HCT116 (cell line): ENCODE data around the gene CAPN10. TPM values are rescaled to one million over a fixed set of nuclear protein-coding genes. Genes with fewer than 3 reads are reported as not detected.

Source experiments
- ATAC-seq: fragments of 200-7000 bp; cut with Tn5 transposase; 2 replicates; pipeline ENCODE4 v1.9.1; 2020; ENCODE audit warnings: mild to moderate bottlenecking, moderate library complexity
- BruUV-seq: library from RNA; stranded (reverse); fragments of 400-500 nt; replicated peaks from 2 replicates; lab custom pipeline; 2021; lab: Mats Ljungman, UMichigan
- CTCF ChIA-PET: fragments of 300-600 bp; sonication (Branson Sonifier 250); formaldehyde crosslinking; loops from one replicate; lab custom pipeline; 2021; ENCODE audit warnings: antibody characterized with exemption; lab: Charles Lee
- POLR2A ChIA-PET: fragments of 300-600, 350-600 bp; sonication (Branson Sonifier 250); formaldehyde crosslinking; loops from one replicate; lab custom pipeline; 2021; ENCODE audit warnings: antibody characterized with exemption; lab: Charles Lee
- RAD21 ChIA-PET, 2 experiments: fragments of 300-600 bp; sonication (Branson Sonifier 250); formaldehyde crosslinking; loops; one replicate each; lab custom pipeline; 2023; ENCODE audit warnings: low total read pairs in 2 of 2; ENCODE audit not compliant: uncharacterized antibody in 2 of 2, unreplicated experiment in 2 of 2, low non-redundant PET in 1 of 2; lab: Charles Lee
- DNase-seq: peaks from one replicate; pipeline ENCODE4 v3.0.0-alpha.2; 2010; ENCODE audit warnings: low read depth, low spot score
- H2AFZ ChIP-seq: fragments of 200-600 bp; shearing (Covaris generic), sonication (generic); 2 replicates; pipeline ENCODE4 v1.6.1; 2017; ENCODE audit warnings: low read depth, mixed run types, mixed read lengths, antibody characterized with exemption, low read length; ENCODE audit not compliant: poor library complexity, severe bottlenecking
- H3K27ac ChIP-seq: 2 replicates; pipeline ENCODE4 v1.5.1; 2012; ENCODE audit warnings: low read depth, low read length
- H3K27me3 ChIP-seq: fragments of 200-600 bp; sonication (generic); 2 replicates; pipeline ENCODE4 v1.6.1; 2016; ENCODE audit warnings: mixed run types, low read length, mixed read lengths; ENCODE audit not compliant: insufficient read depth
- H3K36me3 ChIP-seq, 2 experiments: fragments of 200-500 bp in 1 of 2; fragments of 200-600 bp in 1 of 2; sonication (Bioruptor generic) in 1 of 2; sonication (generic) in 1 of 2; 2 replicates each; pipeline versions ENCODE4 v1.5.1 to v1.6.1; 2014 to 2016; ENCODE audit warnings: low read length in 2 of 2, inconsistent platforms in 1 of 2, mixed read lengths in 1 of 2, mixed run types in 1 of 2; ENCODE audit not compliant: insufficient read depth in 2 of 2, control insufficient read depth in 1 of 2
- H3K4me1 ChIP-seq, 2 experiments: fragments of 200-600 bp in 1 of 2; sonication (generic) in 1 of 2; 2 replicates each; pipeline versions ENCODE4 v1.5.1 to v1.6.1; 2012 to 2017; ENCODE audit warnings: low read length in 2 of 2, inconsistent platforms in 1 of 2, mild to moderate bottlenecking in 1 of 2, mixed read lengths in 1 of 2, mixed run types in 1 of 2, moderate library complexity in 1 of 2; ENCODE audit not compliant: insufficient read depth in 2 of 2, control insufficient read depth in 1 of 2
- H3K4me2 ChIP-seq: fragments of 200-600 bp; sonication (generic); 2 replicates; pipeline ENCODE4 v1.6.1; 2017; ENCODE audit warnings: mixed run types, low read length, mixed read lengths
- H3K4me3 ChIP-seq, 2 experiments: fragments of 200-600 bp in 1 of 2; sonication (generic) in 1 of 2; replicated peaks in 1 of 2; 2 replicates each; pipeline ENCODE4 v1.5.1; 2011 to 2016; ENCODE audit warnings: low read length in 2 of 2, control low read depth in 1 of 2, low read depth in 1 of 2, mild to moderate bottlenecking in 1 of 2, mixed read lengths in 1 of 2, mixed run types in 1 of 2
- H3K79me2 ChIP-seq: fragments of 200-600 bp; sonication (generic); 2 replicates; pipeline ENCODE4 v1.6.1; 2017; ENCODE audit warnings: mild to moderate bottlenecking, mixed run types, low read length, moderate library complexity, mixed read lengths; ENCODE audit not compliant: insufficient read depth
- H3K9ac ChIP-seq: fragments of 200-600 bp; sonication (generic); 2 replicates; pipeline ENCODE4 v1.6.1; 2016; ENCODE audit warnings: low read length, mixed read lengths
- H3K9me2 ChIP-seq: fragments of 200-600 bp; sonication (generic), shearing (Covaris generic); 2 replicates; pipeline ENCODE4 v1.6.1; 2017; ENCODE audit warnings: mixed run types, mild to moderate bottlenecking, moderate library complexity; ENCODE audit not compliant: insufficient read depth
- H3K9me3 ChIP-seq, 2 experiments: fragments of 200-500 bp in 1 of 2; fragments of 200-600 bp in 1 of 2; sonication (Bioruptor generic) in 1 of 2; sonication (generic) in 1 of 2; 2 replicates each; pipeline ENCODE4 v1.6.1; 2014 to 2017; ENCODE audit warnings: low read length in 2 of 2, mixed read lengths in 2 of 2, inconsistent platforms in 1 of 2, low read depth in 1 of 2, mild to moderate bottlenecking in 1 of 2, mixed run types in 1 of 2, moderate library complexity in 1 of 2; ENCODE audit not compliant: control insufficient read depth in 1 of 2, insufficient read depth in 1 of 2
- H4K20me1 ChIP-seq: fragments of 200-600 bp; sonication (generic), shearing (Covaris generic); 2 replicates; pipeline ENCODE4 v1.6.1; 2017; ENCODE audit warnings: mixed run types, mild to moderate bottlenecking, moderate library complexity; ENCODE audit not compliant: insufficient read depth
- CBX3 ChIP-seq: IDR thresholded peaks from 2 replicates; pipeline ENCODE4 v1.6.1; 2012; ENCODE audit warnings: low read depth
- EZH2 ChIP-seq: fragments of 200-600 bp; sonication (generic); IDR thresholded peaks from 2 replicates; pipeline ENCODE4 v1.6.1; 2017; ENCODE audit warnings: antibody characterized with exemption, mixed run types
- EZH2phosphoT487 ChIP-seq: fragments of 200-600 bp; IDR thresholded peaks from 2 replicates; pipeline ENCODE4 v1.6.1; 2018; ENCODE audit warnings: antibody characterized with exemption, borderline replicate concordance
- JUND ChIP-seq: IDR thresholded peaks from 2 replicates; pipeline ENCODE4 v1.6.1; 2012
- MAX ChIP-seq: IDR thresholded peaks from 2 replicates; pipeline ENCODE4 v1.6.1; 2012
- POLR2A ChIP-seq: IDR thresholded peaks from 2 replicates; pipeline ENCODE4 v1.7.0; 2011; ENCODE audit warnings: borderline replicate concordance; ENCODE audit not compliant: insufficient read depth, insufficient read length; ENCODE audit errors: extremely low read depth
- POLR2AphosphoS5 ChIP-seq: IDR thresholded peaks from 2 replicates; pipeline ENCODE4 v1.6.1; 2011; ENCODE audit warnings: mild to moderate bottlenecking, low read depth, low read length, moderate library complexity
- RAD21 ChIP-seq: IDR thresholded peaks from 2 replicates; pipeline ENCODE4 v1.6.1; 2012; ENCODE audit warnings: low read depth, mild to moderate bottlenecking
- SIN3A ChIP-seq: IDR thresholded peaks from 2 replicates; pipeline ENCODE4 v1.6.1; 2012; ENCODE audit warnings: low read depth
- SP1 ChIP-seq: IDR thresholded peaks from 2 replicates; pipeline ENCODE4 v1.6.1; 2012; ENCODE audit warnings: low read depth
- SRF ChIP-seq: IDR thresholded peaks from 2 replicates; pipeline ENCODE4 v1.6.1; 2012; ENCODE audit warnings: low read depth
- TCF7L2 ChIP-seq: IDR thresholded peaks from 2 replicates; pipeline ENCODE4 v1.7.0; 2011; ENCODE audit warnings: borderline replicate concordance, inconsistent platforms; ENCODE audit not compliant: insufficient read depth, insufficient read length; ENCODE audit errors: extremely low read depth
- ZFX ChIP-seq: fragments of 450-650 bp; IDR thresholded peaks from 2 replicates; pipeline ENCODE4 v1.6.1; 2017
- ZNF274 ChIP-seq: fragments of 200-500 bp; sonication (Bioruptor generic); IDR thresholded peaks from 2 replicates; pipeline ENCODE4 v1.6.1; 2014; ENCODE audit warnings: mild to moderate bottlenecking, low read depth, low read length, inconsistent platforms
- intact Hi-C: fragments of 100-400 bp; cut with micrococcal nuclease; formaldehyde crosslinking; loops from 2 replicates; pipeline ENCODE4 v1.10.0; 2022
- total RNA-seq: library from RNA; stranded (reverse); gene quantifications from one replicate; pipeline ENCODE4 v1.2.1, GENCODE V29; 2021; ENCODE audit not compliant: unreplicated experiment
- TF ChIP-seq, protein P1 (sequence below): IDR thresholded peaks from 2 replicates; pipeline ENCODE4 v1.6.1; 2012; ENCODE audit warnings: low read depth
- TF ChIP-seq, protein P2 (sequence below), 3 experiments: fragments of 200-600 bp in 1 of 3; sonication (generic) in 1 of 3; IDR thresholded peaks in 2 of 3; conservative IDR thresholded peaks in 1 of 3; 2 replicates each; pipeline ENCODE4 v1.5.1; 2012 to 2017; ENCODE audit warnings: low read depth in 2 of 3, low read length in 2 of 3, antibody characterized with exemption in 1 of 3, borderline replicate concordance in 1 of 3, control low read depth in 1 of 3, mild to moderate bottlenecking in 1 of 3, mixed read lengths in 1 of 3, mixed run types in 1 of 3, moderate library complexity in 1 of 3; ENCODE audit not compliant: insufficient read depth in 1 of 3

The CAPN10 gene
- total RNA-seq, 1 experiment from 2014 or later, result 40.7 TPM

- no peaks in the 10 kb centered on the region for H3K9me2 ChIP-seq
- H3K9me3 ChIP-seq, result peaks cover 3 to 6% of the 10 kb centered on the region in 2 experiments; a peak in 2 of 4 replicates
- POLR2A ChIA-PET, result no interaction called here
- ATAC-seq (no peak), DNase-seq (no peak)
- H4K20me1 ChIP-seq, result no peaks in the 10 kb centered on the region
- no peaks in the 10 kb centered on the region for H3K4me1 ChIP-seq
- CTCF ChIA-PET, result no interaction called here
- H3K27me3 ChIP-seq, result no peaks in the 10 kb centered on the region
- no TSS peak for BruUV-seq
- no peak overlapping the region for H3K4me2 ChIP-seq
- no peak overlapping the region for H3K9ac ChIP-seq
- intact Hi-C loops, result no loop called here
- H3K27ac ChIP-seq, result no peak overlapping the region
- no peaks in the 10 kb centered on the region for H3K79me2 ChIP-seq
- RAD21 ChIA-PET, result no interaction called here
- no peak overlapping the region for H2AFZ ChIP-seq
- TF ChIP-seq SRF, result no peak
- no peaks in the 10 kb centered on the region for H3K36me3 ChIP-seq
- H3K4me3 ChIP-seq, result no peak overlapping the region
These were observed 42.5 kb downstream of the CAPN10 start for GRCh38 chr2:240628808-240629618.

GRCh38 chr2:240629619-240629967 lies 43.1 kb downstream of the CAPN10 start:
- ChIA-PET RAD21 (no interaction called here), CTCF (no interaction called here), POLR2A (no interaction called here)
- no peak overlapping the region for H2AFZ ChIP-seq
- no peaks in the 10 kb centered on the region for H4K20me1 ChIP-seq
- peaks cover 5 to 6% of the 10 kb centered on the region in 2 experiments; a peak in 2 of 4 replicates for H3K9me3 ChIP-seq
- no peaks in the 10 kb centered on the region for H3K4me1 ChIP-seq
- intact Hi-C loops, result no loop called here
- BruUV-seq, result no TSS peak
- no peak overlapping the region for H3K9ac ChIP-seq
- H3K27ac ChIP-seq, result no peak overlapping the region
- H3K4me2 ChIP-seq, result no peak overlapping the region
- ATAC-seq (no peak), DNase-seq (no peak)
- no peaks in the 10 kb centered on the region for H3K79me2 ChIP-seq
- H3K27me3 ChIP-seq, result no peaks in the 10 kb centered on the region
- no peaks in the 10 kb centered on the region for H3K9me2 ChIP-seq
- H3K36me3 ChIP-seq, result no peaks in the 10 kb centered on the region
- no peak overlapping the region for H3K4me3 ChIP-seq
- TF ChIP-seq SP1 (no peak), POLR2AphosphoS5 (no peak), ZFX (no peak), TCF7L2 (no peak), EZH2 (no peak), POLR2A (no peak), ZNF274 (no peak), MAX (no peak), EZH2phosphoT487 (no peak), SIN3A (no peak), CBX3 (no peak), RAD21 (no peak), JUND (no peak)
- TF ChIP-seq, protein P1, sequence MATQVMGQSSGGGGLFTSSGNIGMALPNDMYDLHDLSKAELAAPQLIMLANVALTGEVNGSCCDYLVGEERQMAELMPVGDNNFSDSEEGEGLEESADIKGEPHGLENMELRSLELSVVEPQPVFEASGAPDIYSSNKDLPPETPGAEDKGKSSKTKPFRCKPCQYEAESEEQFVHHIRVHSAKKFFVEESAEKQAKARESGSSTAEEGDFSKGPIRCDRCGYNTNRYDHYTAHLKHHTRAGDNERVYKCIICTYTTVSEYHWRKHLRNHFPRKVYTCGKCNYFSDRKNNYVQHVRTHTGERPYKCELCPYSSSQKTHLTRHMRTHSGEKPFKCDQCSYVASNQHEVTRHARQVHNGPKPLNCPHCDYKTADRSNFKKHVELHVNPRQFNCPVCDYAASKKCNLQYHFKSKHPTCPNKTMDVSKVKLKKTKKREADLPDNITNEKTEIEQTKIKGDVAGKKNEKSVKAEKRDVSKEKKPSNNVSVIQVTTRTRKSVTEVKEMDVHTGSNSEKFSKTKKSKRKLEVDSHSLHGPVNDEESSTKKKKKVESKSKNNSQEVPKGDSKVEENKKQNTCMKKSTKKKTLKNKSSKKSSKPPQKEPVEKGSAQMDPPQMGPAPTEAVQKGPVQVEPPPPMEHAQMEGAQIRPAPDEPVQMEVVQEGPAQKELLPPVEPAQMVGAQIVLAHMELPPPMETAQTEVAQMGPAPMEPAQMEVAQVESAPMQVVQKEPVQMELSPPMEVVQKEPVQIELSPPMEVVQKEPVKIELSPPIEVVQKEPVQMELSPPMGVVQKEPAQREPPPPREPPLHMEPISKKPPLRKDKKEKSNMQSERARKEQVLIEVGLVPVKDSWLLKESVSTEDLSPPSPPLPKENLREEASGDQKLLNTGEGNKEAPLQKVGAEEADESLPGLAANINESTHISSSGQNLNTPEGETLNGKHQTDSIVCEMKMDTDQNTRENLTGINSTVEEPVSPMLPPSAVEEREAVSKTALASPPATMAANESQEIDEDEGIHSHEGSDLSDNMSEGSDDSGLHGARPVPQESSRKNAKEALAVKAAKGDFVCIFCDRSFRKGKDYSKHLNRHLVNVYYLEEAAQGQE, result no peak
- TF ChIP-seq, protein P2, sequence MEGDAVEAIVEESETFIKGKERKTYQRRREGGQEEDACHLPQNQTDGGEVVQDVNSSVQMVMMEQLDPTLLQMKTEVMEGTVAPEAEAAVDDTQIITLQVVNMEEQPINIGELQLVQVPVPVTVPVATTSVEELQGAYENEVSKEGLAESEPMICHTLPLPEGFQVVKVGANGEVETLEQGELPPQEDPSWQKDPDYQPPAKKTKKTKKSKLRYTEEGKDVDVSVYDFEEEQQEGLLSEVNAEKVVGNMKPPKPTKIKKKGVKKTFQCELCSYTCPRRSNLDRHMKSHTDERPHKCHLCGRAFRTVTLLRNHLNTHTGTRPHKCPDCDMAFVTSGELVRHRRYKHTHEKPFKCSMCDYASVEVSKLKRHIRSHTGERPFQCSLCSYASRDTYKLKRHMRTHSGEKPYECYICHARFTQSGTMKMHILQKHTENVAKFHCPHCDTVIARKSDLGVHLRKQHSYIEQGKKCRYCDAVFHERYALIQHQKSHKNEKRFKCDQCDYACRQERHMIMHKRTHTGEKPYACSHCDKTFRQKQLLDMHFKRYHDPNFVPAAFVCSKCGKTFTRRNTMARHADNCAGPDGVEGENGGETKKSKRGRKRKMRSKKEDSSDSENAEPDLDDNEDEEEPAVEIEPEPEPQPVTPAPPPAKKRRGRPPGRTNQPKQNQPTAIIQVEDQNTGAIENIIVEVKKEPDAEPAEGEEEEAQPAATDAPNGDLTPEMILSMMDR (IDR thresholded peaks at IDR 0.05 in 2 of 3, conservative IDR thresholded peaks at IDR 0.05 in 1 of 3; ENCODE audit: borderline replicate concordance in 1 of 3, insufficient read depth in 1 of 3, low read depth in 2 of 3, low read length in 2 of 3), result no peak
